Measurements from ENCODE around the gene NIPAL1.
"Not testable (repeated sequence)": the region's sequence is repeated elsewhere in the genome, so short reads cannot be mapped to it uniquely, and the experiment has no call there.

NIPAL1 gene

GRCh38 chr4:48010906-48011305, 5.7 kb upstream of the NIPAL1 start:
- WGBS, 2 donors (ENCODE audit: extremely low coverage in 2 of 2, insufficient read length in 2 of 2, insufficient replicate concordance in 1 of 2) = no CpG with 5 or more reads among the region's 6 CpGs
- not testable (repeated sequence) for H3K79me1 ChIP-seq (ENCODE audit: low read depth, low read length); H3K4me1 ChIP-seq (ENCODE audit: control insufficient read depth in 2 of 2, insufficient read depth in 1 of 2, low read depth in 1 of 2, low read length in 2 of 2); H3K4ac ChIP-seq (ENCODE audit: low read length); H4K8ac ChIP-seq (ENCODE audit: low read depth, low read length); H2AK5ac ChIP-seq (ENCODE audit: low read depth, low read length); H4K91ac ChIP-seq (ENCODE audit: low read depth, low read length, poor library complexity); H3K27ac ChIP-seq (replicated peaks; ENCODE audit: low read length); H2BK5ac ChIP-seq (ENCODE audit: low read length); H2AFZ ChIP-seq (ENCODE audit: low read length); H3K9me3 ChIP-seq (replicated peaks in 1 of 2; ENCODE audit: control insufficient read depth in 2 of 2, insufficient read depth in 1 of 2, low read depth in 1 of 2, low read length in 2 of 2); H2BK12ac ChIP-seq (ENCODE audit: low read length); H3K27me3 ChIP-seq (ENCODE audit: control insufficient read depth in 3 of 3, insufficient read depth in 3 of 3, low read depth in 1 of 3, low read length in 3 of 3); H3K23ac ChIP-seq (ENCODE audit: low read depth, low read length, poor library complexity); H3K18ac ChIP-seq (ENCODE audit: low read length); H2BK120ac ChIP-seq (ENCODE audit: low read depth, low read length); H3K36me3 ChIP-seq (replicated peaks in 1 of 2; ENCODE audit: control insufficient read depth in 2 of 2, insufficient read depth in 2 of 2, low read length in 2 of 2); H3K4me3 ChIP-seq (ENCODE audit: low read length in 2 of 2); H3K4me2 ChIP-seq (ENCODE audit: insufficient read depth, low read length, poor library complexity, severe bottlenecking); H3K14ac ChIP-seq (ENCODE audit: low read length); H2BK15ac ChIP-seq (ENCODE audit: low read length); H3K9ac ChIP-seq (ENCODE audit: low read depth, low read length, poor library complexity); DNase-seq (ENCODE audit: low spot score)

- Histone ChIP-seq H4K8ac (ENCODE audit: low read depth, low read length) (no peak overlapping the region), H3K18ac (ENCODE audit: low read length) (no peak overlapping the region), H2AFZ (ENCODE audit: low read length) (no peak overlapping the region), H3K14ac (ENCODE audit: low read length) (no peak overlapping the region), H2BK120ac (ENCODE audit: low read depth, low read length) (no peak overlapping the region), H3K23ac (ENCODE audit: low read depth, low read length, poor library complexity) (no peak overlapping the region), H2BK15ac (ENCODE audit: low read length) (no peak overlapping the region), H3K27me3 (ENCODE audit: control insufficient read depth in 3 of 3, insufficient read depth in 3 of 3, low read depth in 1 of 3, low read length in 3 of 3) (peaks cover 0 to 8% (median under 1%) of the 10 kb centered on the region in 3 experiments), H2BK5ac (ENCODE audit: low read length) (no peak overlapping the region), H3K4ac (ENCODE audit: low read length) (no peak overlapping the region), H2BK12ac (ENCODE audit: low read length) (no peak overlapping the region), H3K4me1 (ENCODE audit: control insufficient read depth in 2 of 2, insufficient read depth in 1 of 2, low read depth in 1 of 2, low read length in 2 of 2) (peaks cover 0 to 2% of the 10 kb centered on the region in 2 donors), H3K36me3 (replicated peaks in 1 of 2; ENCODE audit: control insufficient read depth in 2 of 2, insufficient read depth in 2 of 2, low read length in 2 of 2) (no peaks in the 10 kb centered on the region), H3K4me2 (ENCODE audit: insufficient read depth, low read length, poor library complexity, severe bottlenecking) (no peak overlapping the region), H3K4me3 (ENCODE audit: low read length in 2 of 2) (no peak overlapping the region), H3K27ac (replicated peaks; ENCODE audit: low read length) (no peak overlapping the region), H2AK5ac (ENCODE audit: low read depth, low read length) (no peak overlapping the region), H4K91ac (ENCODE audit: low read depth, low read length, poor library complexity) (no peak overlapping the region), H3K9me3 (replicated peaks in 1 of 2; ENCODE audit: control insufficient read depth in 2 of 2, insufficient read depth in 1 of 2, low read depth in 1 of 2, low read length in 2 of 2) (peaks cover 0 to 2% of the 10 kb centered on the region in 2 donors), H3K79me1 (ENCODE audit: low read depth, low read length) (no peaks in the 10 kb centered on the region), H3K9ac (ENCODE audit: low read depth, low read length, poor library complexity) (no peak overlapping the region)
- no CpG with 5 or more reads among the region's 4 CpGs for WGBS, 2 donors (ENCODE audit: extremely low coverage in 2 of 2, insufficient read length in 2 of 2, insufficient replicate concordance in 1 of 2)
- no peak for DNase-seq (ENCODE audit: low spot score)
These were observed 4.8 kb upstream of the NIPAL1 start for GRCh38 chr4:48011722-48012121.

DNA sequence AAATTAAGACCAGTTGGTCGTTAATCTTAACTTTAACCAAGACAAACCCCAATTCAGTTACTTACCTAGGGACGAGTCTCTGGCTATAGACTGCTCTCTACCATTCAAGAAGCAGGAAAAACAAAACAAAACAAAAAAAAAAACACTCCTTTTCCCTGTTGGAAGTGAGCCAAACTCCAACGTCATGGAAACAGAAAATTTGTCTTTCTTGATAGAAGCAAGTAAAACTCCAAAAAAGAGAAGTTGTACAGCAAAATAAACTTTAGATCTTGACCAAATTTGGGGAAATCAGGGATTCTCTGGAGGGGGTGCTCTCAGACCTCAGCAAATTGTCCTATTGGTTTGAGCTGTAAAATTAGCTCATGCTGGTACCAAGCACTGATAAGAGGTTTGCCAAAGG, 3.7 kb upstream of the NIPAL1 start:
- Histone ChIP-seq H3K79me1 (ENCODE audit: low read depth, low read length) (no peaks in the 10 kb centered on the region), H2BK12ac (ENCODE audit: low read length) (no peak overlapping the region), H3K27ac (replicated peaks; ENCODE audit: low read length) (no peak overlapping the region), H2BK15ac (ENCODE audit: low read length) (no peak overlapping the region), H3K9me3 (replicated peaks in 1 of 2; ENCODE audit: control insufficient read depth in 2 of 2, insufficient read depth in 1 of 2, low read depth in 1 of 2, low read length in 2 of 2) (no peaks in the 10 kb centered on the region), H3K18ac (ENCODE audit: low read length) (no peak overlapping the region), H3K23ac (ENCODE audit: low read depth, low read length, poor library complexity) (no peak overlapping the region), H3K4me1 (ENCODE audit: control insufficient read depth in 2 of 2, insufficient read depth in 1 of 2, low read depth in 1 of 2, low read length in 2 of 2) (peaks cover 0 to 4% of the 10 kb centered on the region in 2 donors), H2AK5ac (ENCODE audit: low read depth, low read length) (no peak overlapping the region), H3K9ac (ENCODE audit: low read depth, low read length, poor library complexity) (no peak overlapping the region), H4K91ac (ENCODE audit: low read depth, low read length, poor library complexity) (no peak overlapping the region), H2BK5ac (ENCODE audit: low read length) (no peak overlapping the region), H3K27me3 (ENCODE audit: control insufficient read depth in 3 of 3, insufficient read depth in 3 of 3, low read depth in 1 of 3, low read length in 3 of 3) (peaks cover 0 to 19% (median 11%) of the 10 kb centered on the region in 3 experiments), H3K36me3 (replicated peaks in 1 of 2; ENCODE audit: control insufficient read depth in 2 of 2, insufficient read depth in 2 of 2, low read length in 2 of 2) (no peaks in the 10 kb centered on the region), H3K4me2 (ENCODE audit: insufficient read depth, low read length, poor library complexity, severe bottlenecking) (no peak overlapping the region), H2AFZ (ENCODE audit: low read length) (no peak overlapping the region), H3K4me3 (ENCODE audit: low read length in 2 of 2) (no peak overlapping the region), H2BK120ac (ENCODE audit: low read depth, low read length) (no peak overlapping the region), H3K4ac (ENCODE audit: low read length) (no peak overlapping the region), H3K14ac (ENCODE audit: low read length) (no peak overlapping the region), H4K8ac (ENCODE audit: low read depth, low read length) (no peak overlapping the region)
- WGBS, 2 donors (ENCODE audit: extremely low coverage in 2 of 2, insufficient read length in 2 of 2, insufficient replicate concordance in 1 of 2) = no CpG with 5 or more reads among the region's 3 CpGs
- no peak for DNase-seq (ENCODE audit: low spot score)

GRCh38 chr4:48015216-48015615, 1.4 kb upstream of the NIPAL1 start:
- DNase-seq (ENCODE audit: low spot score) = no peak
- peaks cover 0 to 4% of the 10 kb centered on the region in 2 donors for H3K4me1 ChIP-seq (ENCODE audit: control insufficient read depth in 2 of 2, insufficient read depth in 1 of 2, low read depth in 1 of 2, low read length in 2 of 2)
- H3K9ac ChIP-seq (ENCODE audit: low read depth, low read length, poor library complexity) = no peak overlapping the region
- no peak overlapping the region for H3K4me2 ChIP-seq (ENCODE audit: insufficient read depth, low read length, poor library complexity, severe bottlenecking)
- no peaks in the 10 kb centered on the region for H3K36me3 ChIP-seq (replicated peaks in 1 of 2; ENCODE audit: control insufficient read depth in 2 of 2, insufficient read depth in 2 of 2, low read length in 2 of 2)
- H4K8ac ChIP-seq (ENCODE audit: low read depth, low read length) = no peak overlapping the region
- no peak overlapping the region for H3K18ac ChIP-seq (ENCODE audit: low read length)
- no peak overlapping the region for H2BK5ac ChIP-seq (ENCODE audit: low read length)
- no peak overlapping the region for H4K91ac ChIP-seq (ENCODE audit: low read depth, low read length, poor library complexity)
- H3K4me3 ChIP-seq (ENCODE audit: low read length in 2 of 2) = peak overlapping the region in 1 of 2 donors; percentile 50
- H3K14ac ChIP-seq (ENCODE audit: low read length) = no peak overlapping the region
- H3K23ac ChIP-seq (ENCODE audit: low read depth, low read length, poor library complexity) = no peak overlapping the region
- H3K4ac ChIP-seq (ENCODE audit: low read length) = no peak overlapping the region
- no peak overlapping the region for H2BK120ac ChIP-seq (ENCODE audit: low read depth, low read length)
- no peak overlapping the region for H3K27ac ChIP-seq (replicated peaks; ENCODE audit: low read length)
- H2BK15ac ChIP-seq (ENCODE audit: low read length) = no peak overlapping the region
- no CpG with 5 or more reads among the region's 4 CpGs for WGBS, 2 donors (ENCODE audit: extremely low coverage in 2 of 2, insufficient read length in 2 of 2, insufficient replicate concordance in 1 of 2)
- no peak overlapping the region for H2AK5ac ChIP-seq (ENCODE audit: low read depth, low read length)
- no peak overlapping the region for H2AFZ ChIP-seq (ENCODE audit: low read length)
- no peaks in the 10 kb centered on the region for H3K9me3 ChIP-seq (replicated peaks in 1 of 2; ENCODE audit: control insufficient read depth in 2 of 2, insufficient read depth in 1 of 2, low read depth in 1 of 2, low read length in 2 of 2)
- no peaks in the 10 kb centered on the region for H3K79me1 ChIP-seq (ENCODE audit: low read depth, low read length)
- peaks cover 0 to 30% (median 19%) of the 10 kb centered on the region in 3 experiments for H3K27me3 ChIP-seq (ENCODE audit: control insufficient read depth in 3 of 3, insufficient read depth in 3 of 3, low read depth in 1 of 3, low read length in 3 of 3)
- no peak overlapping the region for H2BK12ac ChIP-seq (ENCODE audit: low read length)
